ENCODE results near the gene ATXN10. TPM values are rescaled to one million over a fixed set of nuclear protein-coding genes. Genes with fewer than 3 reads are reported as not detected.

The ATXN10 gene
- total RNA-seq, 1 experiment from 2014 or later: 323 TPM

DNA sequence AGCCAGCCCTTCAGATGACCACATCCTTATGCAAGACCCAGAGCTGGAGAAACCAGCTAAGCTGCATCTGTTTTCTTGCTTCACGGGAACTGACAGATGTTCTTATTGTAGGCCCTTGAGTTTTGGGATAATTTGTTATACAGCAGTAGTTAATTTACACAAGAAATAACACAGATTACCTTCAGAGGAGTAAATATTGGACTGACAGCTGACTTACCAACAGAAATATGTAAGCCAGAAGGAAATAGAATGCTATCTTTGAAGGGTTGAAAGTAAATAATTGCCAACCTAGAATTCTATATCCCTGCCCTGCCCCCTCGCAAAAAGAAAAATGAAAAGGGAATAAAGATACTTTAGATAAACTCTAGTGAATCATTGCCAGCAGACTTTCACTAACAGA is 181.2 kb downstream of the ATXN10 start:
- DNase-seq (ENCODE audit: low read depth): no peak

DNA sequence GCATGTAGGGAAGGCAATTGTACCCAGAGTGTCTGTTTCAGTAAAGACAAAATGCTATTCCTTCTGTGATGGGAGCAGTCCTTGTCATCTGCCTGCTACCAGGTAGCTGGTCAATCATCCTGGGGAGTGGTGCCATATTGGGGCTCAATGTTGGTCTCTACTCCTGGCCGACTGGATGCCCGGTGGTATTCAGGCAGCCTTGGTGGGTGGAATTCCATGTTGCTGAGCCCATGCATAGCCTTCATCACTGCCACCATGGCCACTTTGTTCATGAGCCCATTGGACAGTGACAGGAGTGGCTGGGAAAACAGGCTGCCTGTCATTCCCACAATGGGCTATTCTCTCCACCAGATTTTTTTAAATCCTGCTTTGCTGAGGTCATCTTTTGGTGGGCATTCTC is 184.3 kb downstream of the ATXN10 start:
- DNase-seq (ENCODE audit: low read depth): no peak
- in situ Hi-C loops (cut with HindIII; ENCODE audit: low pct_unique_long_range_greater_than_20kb, low sequenced_read_pairs): no loop called here

More for the DNA sequence above, 181.2 kb downstream of the ATXN10 start:
- in situ Hi-C loops (cut with HindIII; ENCODE audit: low pct_unique_long_range_greater_than_20kb, low sequenced_read_pairs): no loop called here

DNA sequence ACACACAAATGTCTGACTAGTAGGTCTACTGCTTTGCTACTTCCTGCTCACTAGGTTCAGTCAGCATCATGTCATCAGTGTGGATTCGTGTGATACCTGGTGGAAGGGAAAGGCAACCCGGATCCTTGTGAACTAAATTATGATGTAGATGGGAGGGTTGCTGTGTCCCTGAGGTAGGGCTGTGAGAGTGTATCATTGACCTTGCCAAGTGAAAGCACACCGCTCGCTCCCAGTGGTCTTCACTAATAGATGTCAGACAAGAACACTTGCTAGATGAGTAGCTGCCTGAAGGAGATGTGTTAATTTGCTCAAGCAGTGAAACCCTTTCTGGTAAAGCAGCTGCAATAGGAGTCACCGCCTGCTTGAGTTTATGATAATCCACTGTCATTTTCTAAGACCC is 185.9 kb downstream of the ATXN10 start:
- in situ Hi-C loops (cut with HindIII; ENCODE audit: low pct_unique_long_range_greater_than_20kb, low sequenced_read_pairs): no loop called here
- DNase-seq (ENCODE audit: low read depth): no peak

DNA sequence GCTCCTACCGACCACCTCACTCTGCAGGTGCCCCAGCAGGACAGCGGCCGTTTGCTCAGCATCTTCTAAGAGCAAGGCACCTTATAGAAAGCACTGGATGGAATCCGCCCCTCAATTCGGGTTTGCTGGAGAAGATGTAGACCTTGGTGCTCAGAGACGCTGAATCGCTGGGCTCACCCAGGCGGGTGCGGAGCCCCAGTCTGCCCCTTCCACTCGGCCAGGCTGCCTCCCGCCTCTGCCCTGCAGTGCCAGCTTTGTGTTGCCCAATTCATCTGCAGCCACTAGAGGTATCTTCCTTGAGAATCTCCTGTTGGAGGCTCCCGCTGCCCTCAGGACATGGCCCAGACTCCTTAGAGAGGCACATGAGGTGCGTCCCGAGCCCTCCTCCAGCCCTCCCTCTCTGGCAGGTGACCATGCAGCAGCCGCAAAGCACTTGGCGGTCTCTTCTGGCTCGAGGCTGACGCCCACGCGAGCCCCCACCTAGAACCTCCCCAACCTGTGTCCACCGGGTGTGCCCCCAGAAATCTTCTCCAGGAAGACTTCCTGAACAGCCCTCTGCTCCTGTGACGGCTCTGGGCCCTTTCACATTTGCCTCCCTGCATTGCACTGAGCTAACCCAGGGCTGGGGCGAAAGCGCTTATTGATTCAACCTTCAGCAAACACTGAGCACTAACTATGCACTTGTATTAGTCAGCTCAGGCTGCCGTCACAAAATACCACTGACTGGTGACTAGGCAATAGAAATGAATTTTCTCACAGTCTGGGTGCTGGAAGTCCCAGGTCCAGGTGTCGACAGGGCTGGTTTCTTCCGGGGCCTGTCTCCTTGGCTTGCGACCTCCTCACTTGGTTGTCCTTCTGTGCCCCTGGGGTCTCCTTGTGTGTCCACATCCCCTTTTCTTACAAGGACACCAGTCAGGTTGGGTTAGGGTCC is 187.9 kb downstream of the ATXN10 start:
- no peak for DNase-seq (ENCODE audit: low read depth)
- in situ Hi-C loops (cut with HindIII; ENCODE audit: low pct_unique_long_range_greater_than_20kb, low sequenced_read_pairs): no loop called here

DNA sequence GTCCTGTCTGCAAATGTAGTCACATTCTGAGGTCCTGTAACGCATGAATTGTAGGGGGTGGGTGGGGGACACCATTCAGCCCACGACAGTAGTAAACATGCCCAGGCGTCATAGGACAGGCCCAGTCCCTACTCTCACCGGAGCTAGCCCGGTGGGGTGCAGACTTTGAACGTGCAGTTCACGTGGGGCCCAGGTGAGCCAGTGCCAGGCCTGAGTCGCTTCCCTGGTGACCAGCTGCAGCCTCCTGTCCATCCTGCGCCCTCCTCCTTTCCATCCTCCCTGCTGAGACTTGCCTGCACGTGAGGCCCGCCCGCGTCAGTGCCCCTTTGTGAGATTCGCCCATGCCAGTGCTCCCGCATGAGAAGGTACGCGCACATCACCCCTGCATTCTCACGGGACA is 188.6 kb downstream of the ATXN10 start:
- in situ Hi-C loops (cut with HindIII; ENCODE audit: low pct_unique_long_range_greater_than_20kb, low sequenced_read_pairs): no loop called here
- no peak for DNase-seq (ENCODE audit: low read depth)

DNA sequence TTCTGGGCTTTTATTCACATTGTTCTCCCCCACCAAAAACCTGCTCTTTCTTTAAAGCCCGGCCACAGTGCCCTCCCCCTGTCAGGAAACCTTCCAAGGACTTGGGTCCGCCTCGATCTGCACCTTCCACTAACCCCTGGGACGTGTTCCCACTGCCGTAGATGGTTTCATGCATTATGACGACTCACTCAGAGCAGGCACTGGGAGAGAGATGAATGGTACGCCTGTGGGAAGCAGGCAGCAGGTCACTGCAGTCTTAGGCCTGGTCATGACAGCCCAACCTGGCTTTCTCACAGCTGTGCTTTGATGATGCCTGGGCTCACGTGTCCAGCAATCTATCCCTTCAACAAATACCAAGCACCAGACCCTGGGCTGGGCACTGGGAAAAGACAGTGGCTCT is 189.6 kb downstream of the ATXN10 start:
- DNase-seq (ENCODE audit: low read depth): no peak
- in situ Hi-C loops (cut with HindIII; ENCODE audit: low pct_unique_long_range_greater_than_20kb, low sequenced_read_pairs): no loop called here

DNA sequence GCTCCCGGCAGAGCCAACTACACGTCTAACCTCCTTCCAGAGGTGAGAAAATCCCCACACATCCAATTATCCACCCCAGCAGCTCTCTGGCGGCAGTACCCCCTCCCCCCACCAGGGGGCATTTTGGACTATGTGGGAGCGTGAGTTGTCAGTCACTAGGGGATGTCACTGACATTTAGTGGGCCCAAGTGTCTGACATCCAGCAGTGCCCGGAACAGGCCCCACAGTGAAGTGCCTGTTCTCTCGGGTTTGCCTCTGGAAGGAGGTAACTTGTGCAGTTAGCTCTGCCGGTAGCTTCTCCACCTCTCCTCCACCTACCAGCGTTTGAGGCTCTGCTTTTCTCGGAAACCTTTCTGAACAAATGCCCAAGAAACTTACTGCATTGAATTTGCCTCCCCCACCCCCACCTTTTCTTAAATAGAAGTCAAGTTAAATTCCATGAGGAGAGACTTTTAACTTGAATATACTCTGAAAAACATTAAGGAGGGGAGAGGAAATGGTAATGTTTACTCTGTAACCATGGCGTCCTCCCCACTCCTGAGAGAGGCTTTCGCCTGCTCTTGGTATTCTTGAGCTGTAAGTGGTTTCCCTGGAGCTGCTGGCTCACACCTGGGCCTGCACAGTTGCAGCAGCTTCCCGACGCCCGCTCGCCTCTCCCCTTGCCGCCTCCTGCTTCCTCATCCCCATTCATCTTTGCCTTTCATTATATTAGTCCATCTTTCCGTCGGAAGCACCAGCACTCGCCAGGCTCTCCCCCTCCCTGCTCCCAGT is 192.5 kb downstream of the ATXN10 start:
- DNase-seq (ENCODE audit: low read depth): peak; percentile 72
- in situ Hi-C loops (cut with HindIII; ENCODE audit: low pct_unique_long_range_greater_than_20kb, low sequenced_read_pairs): no loop called here

DNA sequence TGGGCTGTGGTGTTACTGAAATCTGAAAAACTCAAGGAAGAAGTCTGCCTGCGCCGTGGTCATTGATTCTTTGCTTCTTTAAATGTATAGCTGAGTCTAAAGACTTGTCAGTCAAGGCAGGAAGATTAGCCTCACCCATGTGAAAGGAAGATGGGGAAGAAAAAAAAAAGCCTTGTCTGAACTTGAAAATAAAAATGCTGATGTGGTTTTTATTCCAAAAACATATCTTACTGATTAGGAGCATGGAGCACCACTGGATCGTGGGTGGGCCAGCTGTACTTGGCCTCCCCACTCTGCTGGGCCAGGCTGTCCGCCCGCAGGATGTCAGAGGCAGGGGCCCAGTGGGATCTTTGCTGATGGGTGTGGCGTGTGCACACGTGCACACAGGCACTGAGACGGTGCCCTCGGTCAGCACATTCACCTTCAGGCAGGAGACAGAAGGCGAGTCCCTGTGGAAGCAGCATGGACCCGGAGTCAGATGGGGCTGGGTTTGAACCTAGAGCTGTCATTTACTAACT is 193.4 kb downstream of the ATXN10 start:
- in situ Hi-C loops (cut with HindIII; ENCODE audit: low pct_unique_long_range_greater_than_20kb, low sequenced_read_pairs): no loop called here
- no peak for DNase-seq (ENCODE audit: low read depth)

DNA sequence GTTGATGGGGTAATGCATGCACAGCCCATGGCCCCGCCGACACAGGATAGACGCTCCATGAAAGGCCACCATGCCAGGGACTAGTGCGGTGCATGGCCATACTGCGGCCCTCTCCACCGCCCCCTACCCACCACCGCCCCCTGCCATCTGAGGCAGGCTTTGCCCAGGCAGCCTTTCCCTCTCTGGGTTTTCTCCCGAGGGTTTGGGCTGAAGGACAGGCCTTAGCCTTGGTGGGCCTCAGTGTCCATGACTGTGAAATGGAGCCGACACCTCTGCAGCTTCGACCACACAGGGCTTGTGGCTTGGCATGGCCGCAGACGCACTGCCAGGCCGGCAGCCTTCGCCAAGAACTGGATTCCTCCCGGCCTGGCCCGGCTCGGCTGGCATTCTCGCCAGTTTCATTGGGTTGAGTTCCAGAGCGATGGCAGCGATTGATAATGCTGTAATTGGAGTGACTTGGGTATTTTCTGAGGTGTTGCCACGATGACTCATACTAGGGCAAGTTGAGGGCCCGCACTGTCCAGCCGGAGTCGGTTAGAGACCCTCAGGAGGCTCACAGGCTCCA is 194.0 kb downstream of the ATXN10 start:
- in situ Hi-C loops (cut with HindIII; ENCODE audit: low pct_unique_long_range_greater_than_20kb, low sequenced_read_pairs): no loop called here
- no peak for DNase-seq (ENCODE audit: low read depth)

DNA sequence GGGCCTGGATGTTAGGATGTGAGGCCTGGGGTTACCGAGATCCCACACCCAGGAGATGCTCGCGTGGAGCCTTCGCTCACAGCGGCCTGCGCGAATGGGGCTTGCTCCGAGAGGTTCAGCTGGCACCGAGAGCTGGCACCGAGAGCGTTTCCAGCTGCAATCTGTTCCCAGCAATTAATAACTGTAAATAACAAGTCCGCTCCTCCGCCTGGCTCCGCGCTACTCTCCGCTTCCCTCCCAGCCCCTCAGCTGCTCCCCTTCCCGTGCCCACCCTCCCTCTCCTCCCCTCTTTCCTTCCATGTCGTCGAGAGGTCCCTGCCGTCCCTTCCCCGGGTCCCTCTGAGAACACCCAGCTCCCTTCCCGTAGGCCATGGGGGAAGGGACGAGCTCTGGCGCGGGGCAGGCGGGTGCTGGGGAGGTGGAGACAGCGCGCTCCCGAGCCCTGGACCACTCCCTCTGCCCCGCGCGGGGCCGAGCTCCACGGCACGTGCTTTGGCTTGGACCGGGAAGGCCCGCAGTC is 194.6 kb downstream of the ATXN10 start:
- DNase-seq (ENCODE audit: low read depth): no peak
- in situ Hi-C loops (cut with HindIII; ENCODE audit: low pct_unique_long_range_greater_than_20kb, low sequenced_read_pairs): no loop called here

DNA sequence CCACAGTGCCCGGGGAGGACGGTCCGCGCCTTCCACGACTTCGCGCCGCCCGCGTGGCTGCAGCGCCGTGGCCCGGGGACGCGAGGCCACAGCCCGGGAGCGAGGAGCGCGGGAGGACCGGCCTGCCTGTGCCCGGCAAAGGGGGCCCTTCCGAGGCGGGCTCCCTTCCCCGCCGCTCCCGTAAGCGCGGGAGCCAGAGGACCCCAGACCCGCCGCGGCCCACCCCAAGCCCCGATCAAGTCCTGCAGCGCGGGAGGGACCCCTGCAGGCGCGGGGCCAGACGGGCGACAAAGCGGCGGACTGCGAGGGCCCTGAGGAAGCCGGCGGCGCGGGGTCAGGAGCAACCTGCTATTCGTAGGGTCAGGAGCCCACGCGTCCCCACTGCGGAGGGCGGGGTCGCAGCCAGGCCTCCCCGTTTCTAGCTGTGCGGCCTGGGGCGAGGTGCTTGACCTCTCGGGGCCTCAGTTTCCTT is 195.0 kb downstream of the ATXN10 start:
- DNase-seq (ENCODE audit: low read depth): no peak
- in situ Hi-C loops (cut with HindIII; ENCODE audit: low pct_unique_long_range_greater_than_20kb, low sequenced_read_pairs): no loop called here

DNA sequence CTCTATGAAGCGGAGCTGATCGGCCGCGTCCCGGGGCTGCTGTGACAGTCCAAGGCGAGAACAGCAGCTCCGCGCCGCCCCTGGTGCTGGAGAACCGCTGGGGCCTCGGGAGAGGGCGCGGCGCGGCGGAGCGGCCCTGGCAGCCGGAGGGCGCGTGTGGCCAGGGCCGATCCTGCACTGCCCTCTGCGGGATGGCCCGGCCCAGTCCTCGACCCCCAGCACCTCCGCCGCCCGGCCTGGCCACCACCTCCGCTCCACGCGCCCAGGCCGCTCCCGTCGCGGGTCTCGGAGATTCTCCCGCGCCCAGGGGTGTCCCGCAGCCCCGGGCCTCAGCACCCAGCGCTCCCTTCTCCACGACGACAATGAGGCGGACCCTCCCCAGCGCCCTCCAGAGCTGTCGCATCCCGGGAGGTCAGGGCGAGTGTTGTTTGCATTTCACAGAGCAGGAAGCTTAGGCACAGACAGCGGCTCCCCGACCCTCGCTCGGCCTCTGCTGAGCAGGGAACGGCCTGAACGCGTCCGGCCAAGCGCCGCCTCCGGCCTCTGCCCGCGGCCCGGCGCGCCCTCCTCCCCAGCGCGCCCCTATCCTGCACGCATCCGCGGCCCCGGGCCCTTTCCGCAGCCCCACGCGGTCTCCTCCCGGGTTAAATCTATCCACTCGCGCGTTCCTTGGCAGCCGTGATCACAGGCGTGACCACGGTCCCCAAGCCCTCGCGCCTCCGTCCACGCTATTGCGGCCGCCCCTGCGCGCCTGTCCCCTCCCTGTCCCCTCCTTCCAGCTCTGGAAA is 195.7 kb downstream of the ATXN10 start:
- in situ Hi-C loops (cut with HindIII; ENCODE audit: low pct_unique_long_range_greater_than_20kb, low sequenced_read_pairs): no loop called here
- DNase-seq (ENCODE audit: low read depth): no peak

DNA sequence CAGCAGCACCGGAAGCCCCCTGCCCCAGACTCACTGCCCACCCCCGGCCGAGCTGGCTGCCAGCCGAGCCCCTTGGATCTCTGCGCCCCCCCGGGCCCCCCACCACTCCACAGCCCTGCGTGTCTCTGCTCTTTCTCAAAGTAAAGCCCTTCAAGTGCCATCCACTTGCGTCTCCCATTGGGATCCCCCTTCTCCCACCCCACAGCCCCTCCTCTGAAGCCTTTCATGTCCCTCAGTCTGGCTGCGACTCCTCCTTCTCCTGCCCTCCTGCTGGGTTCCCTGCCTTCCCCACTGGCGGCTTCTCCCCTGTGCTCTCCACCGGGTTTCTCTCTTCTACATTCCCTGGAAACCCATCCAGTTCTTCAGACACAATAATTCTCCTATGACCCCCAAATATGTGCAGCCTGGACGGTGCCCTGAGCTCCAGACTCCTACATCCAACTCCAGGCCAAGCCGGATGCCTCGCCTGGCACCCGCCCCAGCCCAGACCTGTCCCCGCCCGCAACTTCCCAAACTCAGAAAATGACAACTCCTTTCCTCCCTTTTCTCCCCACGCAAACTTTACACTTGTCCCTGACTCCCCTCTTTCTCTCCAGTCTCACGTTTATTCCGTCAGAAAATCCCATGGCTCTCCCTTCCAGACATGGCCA is 196.4 kb downstream of the ATXN10 start:
- in situ Hi-C loops (cut with HindIII; ENCODE audit: low pct_unique_long_range_greater_than_20kb, low sequenced_read_pairs): no loop called here
- DNase-seq (ENCODE audit: low read depth): no peak

DNA sequence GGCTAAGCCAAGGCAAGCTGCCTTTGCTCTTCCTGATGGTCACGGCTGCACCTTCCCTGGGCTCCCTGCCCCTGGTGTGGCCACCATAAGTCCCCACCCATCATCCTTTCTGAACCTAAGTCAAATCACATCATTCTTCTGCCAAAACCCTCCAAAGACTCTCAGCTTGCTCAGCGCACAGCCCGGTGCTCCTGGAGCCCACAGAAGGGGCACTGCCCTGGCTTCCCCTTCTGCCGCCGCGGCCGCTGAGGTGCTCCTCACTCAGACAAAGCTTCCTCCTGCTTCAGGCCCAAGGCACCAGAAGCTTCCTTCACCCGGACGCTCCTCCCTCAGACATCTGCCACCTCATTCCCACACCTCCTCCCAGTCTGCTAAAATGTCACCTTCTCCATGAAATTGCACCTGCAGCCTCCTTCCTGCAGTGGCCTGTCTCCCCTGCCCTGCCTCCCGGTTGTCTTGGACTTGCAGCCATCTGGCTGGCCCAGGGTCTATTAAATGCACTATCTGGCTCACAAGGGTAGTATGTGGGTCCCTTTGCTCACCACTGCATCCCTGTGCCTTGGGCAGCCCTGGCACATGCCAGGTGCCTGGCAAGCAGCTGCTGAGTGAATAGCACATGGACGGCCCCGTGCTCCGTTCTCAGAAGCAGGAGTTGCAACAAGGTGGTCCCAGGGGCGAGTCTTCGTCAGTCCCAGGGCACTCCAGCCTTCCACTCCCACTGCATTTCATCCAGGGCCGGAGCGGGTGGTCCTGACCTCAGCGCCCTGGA is 197.1 kb downstream of the ATXN10 start:
- in situ Hi-C loops (cut with HindIII; ENCODE audit: low pct_unique_long_range_greater_than_20kb, low sequenced_read_pairs): no loop called here
- no peak for DNase-seq (ENCODE audit: low read depth)

DNA sequence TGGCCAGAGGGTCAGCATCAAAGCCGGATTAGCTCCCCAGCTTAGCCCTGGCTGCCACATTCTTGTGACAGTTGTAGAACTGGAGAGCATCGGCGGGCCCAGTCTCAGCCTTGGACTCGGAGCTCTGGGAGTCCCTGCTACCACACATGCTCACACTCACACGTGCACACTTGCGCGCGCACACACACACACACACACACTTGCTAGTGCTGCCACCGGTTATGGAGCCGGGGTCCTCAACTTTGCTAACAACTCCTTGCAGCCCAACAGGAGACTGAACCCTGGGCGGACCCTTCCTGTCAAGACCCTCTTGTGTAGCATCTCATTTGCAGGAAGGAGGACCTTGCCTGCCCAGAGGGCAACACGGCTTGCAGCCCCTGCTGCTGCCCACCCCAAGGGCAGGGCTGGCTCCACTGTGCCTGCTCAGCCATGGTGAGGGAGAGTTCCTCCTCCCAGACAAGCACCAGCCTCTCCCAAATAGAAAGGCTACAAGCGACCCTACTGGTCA is 197.8 kb downstream of the ATXN10 start:
- in situ Hi-C loops (cut with HindIII; ENCODE audit: low pct_unique_long_range_greater_than_20kb, low sequenced_read_pairs): no loop called here
- DNase-seq (ENCODE audit: low read depth): no peak

DNA sequence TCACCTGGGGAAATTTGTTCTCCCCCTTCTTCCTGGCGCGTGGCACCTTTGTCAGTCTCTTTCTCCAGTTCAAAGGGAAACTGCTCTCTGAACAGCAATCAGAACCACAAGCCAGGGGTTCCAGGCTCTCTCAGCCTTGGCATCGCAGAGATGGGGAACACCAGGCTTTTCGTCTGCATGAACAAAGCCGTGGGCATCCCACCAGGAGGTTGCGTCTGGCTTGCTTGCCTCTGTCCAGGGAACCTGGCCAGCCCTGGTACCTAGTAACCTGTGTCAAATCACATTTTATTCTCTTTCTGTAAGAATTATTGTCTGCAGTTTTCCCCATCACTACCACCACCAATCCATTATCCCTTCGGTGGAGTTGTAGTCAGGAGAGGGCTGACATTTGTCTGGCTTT is 198.4 kb downstream of the ATXN10 start:
- in situ Hi-C loops (cut with HindIII; ENCODE audit: low pct_unique_long_range_greater_than_20kb, low sequenced_read_pairs): no loop called here
- no peak for DNase-seq (ENCODE audit: low read depth)

DNA sequence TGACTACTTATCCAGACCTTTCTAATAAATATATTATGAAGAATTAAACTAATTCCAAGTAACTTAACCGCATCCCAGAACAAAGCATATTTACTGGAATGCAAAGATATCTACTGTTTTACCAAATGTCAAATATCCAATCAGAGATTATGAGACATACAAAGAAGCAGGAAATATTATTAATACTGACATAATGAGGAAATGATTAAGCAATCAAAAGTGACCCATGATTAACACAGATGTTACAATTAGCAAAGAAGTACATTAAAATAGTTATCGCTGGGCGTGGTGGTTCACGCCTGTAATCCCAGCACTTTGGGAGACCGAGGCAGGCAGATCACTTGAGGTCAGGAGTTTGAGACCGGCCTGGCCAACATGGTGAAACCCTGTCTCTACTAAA is 200.1 kb downstream of the ATXN10 start:
- in situ Hi-C loops (cut with HindIII; ENCODE audit: low pct_unique_long_range_greater_than_20kb, low sequenced_read_pairs): no loop called here

More for the DNA sequence above, 200.1 kb downstream of the ATXN10 start:
- DNase-seq (ENCODE audit: low read depth): no peak
